NCI-H1048 (cell line): ENCODE results near the gene CEMIP.
"Not testable (repeated sequence)": the region's sequence is repeated elsewhere in the genome, so short reads cannot be mapped to it uniquely, and the experiment has no call there.

Experiments used
- DNase-seq: peaks from one replicate; lab custom pipeline; 2025; lab: John Stamatoyannopoulos, UW

Gene CEMIP

DNA sequence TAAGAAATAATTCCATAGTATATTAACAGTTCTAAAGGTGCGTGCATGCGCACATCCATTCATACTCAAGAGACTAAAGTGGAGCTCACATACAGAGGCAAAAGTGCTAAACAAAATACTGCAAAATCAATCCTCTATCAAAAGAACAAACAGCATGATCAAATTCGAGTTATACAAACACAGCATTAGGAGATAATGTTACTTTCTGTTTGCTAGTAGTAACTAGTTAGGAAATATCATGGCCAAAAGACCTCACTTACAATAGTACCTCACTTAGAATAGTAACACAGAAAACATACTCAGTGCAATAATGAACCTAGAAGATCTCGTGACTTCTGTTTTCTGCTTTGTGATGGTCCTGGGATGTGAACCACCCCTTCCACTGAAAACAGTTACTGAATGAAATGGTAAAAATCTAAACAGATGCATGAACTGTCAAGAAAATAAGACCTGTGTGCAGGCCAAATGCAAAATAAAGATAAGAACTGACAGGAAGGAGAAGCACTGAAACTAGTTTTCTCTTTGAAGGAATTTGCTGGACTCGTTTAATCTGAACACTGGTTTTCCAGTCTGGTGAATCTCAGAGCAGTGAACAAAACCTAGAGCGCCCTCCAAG, 20.9 kb upstream of the CEMIP start:
- DNase-seq, result no peak

DNA sequence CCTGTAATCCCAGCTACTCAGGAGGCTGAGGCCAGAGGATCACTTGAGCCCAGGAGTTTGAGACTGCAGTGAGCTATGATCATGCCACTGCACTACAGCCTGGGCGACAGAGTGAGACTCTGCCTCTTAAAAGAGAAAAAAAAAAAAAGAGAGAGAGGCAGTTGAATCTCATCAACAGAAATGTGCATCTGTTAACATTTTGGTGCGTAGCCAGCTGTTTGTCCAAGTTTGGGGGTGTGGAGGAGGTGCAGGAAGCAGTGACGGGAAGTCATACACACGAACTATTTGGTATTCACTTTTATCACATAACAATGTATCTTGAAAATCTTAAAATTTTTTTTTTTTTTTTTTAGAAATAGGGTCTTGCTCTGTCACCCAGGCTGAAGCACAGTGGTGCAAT, 18.2 kb upstream of the CEMIP start:
- no peak for DNase-seq

DNA sequence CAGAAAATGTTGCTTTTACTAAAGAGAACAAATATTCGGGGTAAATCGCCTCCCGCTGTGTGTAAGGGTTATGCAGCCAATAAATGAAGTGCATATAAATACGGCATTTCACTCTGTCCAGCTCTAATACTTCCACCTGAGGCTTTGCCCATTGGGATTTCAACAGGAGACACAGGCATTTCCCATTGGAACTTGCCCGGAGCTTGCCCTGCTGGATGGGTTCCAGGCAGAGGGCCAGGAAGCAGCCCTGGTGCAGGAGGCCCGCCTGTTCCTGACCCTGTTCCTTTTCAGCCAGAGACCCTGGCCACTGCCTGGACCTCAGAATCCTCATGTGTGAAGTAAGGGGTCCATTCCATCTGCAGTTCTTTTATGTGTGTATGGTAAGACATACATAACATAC, 17.4 kb upstream of the CEMIP start:
- no peak for DNase-seq

DNA sequence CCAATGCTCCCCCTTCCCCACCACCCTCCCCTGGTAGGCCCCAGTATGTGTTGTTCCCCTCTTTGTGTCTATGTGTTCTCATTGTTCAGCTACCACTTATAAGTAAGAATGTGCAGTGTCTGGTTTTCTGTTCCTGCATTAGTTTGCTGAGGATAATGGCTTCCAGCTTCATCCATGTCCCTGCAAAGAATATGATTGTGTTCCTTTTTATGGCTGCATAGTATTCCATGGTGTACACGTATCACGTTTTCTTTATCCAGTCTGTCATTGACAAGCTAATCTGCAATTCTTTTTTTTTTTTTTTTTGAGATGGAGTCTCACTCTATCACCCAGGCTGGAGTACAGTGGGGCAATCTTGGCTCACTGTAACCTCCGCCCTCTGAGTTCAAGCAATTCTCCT, 15.9 kb upstream of the CEMIP start:
- not testable (repeated sequence) for DNase-seq

DNA sequence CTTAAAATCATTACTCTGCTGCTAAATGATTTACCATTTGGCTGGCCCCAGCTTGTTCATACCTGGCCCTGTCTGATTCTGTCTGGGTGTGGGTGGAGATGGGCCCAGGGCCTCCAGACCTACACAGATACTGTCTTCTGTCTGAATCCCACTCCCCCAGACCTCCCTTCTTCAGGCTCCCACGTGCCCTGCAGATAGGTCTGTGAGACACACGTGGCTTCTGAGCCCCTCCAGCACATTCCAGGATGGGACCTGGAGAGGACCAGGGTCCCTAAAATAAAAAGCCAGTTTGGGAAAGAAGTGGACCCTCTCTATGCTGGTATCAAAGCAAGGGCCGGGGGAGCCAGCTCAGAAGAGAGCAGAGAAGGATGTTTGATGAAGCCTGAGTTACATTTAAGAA, 14.6 kb upstream of the CEMIP start:
- DNase-seq, result no peak

DNA sequence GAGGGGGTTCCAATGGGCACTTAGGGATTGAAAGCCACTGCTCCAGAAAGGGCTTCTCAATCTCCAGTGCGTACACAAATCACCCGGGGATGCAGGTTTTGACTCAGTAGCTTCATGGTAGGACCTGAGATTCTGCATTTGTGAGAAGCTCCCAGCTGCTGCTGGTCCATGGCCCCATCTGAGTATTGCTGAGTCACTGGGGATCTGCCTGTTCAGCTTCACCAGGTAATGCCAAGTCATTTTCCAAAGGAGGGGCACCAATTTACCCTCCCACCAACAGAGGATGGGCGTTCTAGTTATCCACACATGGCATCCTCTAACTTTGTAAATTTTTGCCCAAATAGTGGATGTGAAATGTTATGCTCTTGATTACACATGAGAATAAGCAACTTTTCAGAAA, 12.9 kb upstream of the CEMIP start:
- no peak for DNase-seq

DNA sequence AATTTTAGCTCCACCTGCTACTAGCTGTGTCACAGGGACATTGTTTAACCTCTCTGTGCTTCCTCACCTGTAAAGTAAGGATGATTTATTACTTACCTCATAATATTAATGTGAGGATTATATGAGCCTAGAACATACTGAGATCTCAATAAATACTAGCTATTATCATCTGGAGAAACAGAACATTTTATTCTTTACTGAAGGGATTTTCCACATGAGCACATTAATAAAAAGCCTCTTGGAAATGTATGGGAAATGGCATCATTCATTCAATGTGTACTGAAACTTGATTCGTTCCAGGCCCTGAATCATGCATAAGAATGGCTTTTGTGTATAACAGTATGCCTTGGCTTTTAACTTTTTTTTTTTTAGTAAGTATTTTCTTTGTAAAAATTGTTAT, 11.0 kb upstream of the CEMIP start:
- no peak for DNase-seq

DNA sequence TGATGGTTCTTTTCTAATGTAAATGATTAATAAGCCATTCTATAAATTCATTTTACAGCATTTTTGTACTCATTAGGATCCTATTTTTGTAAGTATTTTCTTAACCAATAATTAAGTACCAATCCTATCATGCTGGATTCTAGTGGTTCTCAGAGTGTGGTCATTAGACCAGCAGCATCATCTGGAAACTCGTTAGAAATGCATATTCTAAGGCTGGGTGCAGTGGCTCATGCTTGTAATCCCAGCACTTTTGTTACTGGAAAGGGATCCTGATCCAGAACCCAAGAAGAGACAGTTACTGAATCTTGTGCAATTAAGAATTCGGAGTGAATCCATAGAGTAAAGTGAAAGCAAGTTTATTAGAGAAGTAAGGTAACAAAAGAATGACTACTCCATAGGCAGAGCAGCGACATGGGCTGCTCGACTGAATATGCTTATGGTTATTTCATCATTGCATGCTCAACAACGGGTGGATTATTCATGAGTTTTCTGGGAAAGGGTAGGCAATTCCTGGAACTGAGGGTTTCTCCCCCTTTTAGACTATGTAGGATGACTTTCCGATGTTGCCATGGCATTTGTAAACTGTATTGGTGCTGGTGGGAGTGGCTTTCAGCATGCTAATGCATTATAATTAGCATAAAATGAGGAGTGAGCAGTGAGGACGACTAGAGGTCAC, 9.9 kb upstream of the CEMIP start:
- no peak for DNase-seq

DNA sequence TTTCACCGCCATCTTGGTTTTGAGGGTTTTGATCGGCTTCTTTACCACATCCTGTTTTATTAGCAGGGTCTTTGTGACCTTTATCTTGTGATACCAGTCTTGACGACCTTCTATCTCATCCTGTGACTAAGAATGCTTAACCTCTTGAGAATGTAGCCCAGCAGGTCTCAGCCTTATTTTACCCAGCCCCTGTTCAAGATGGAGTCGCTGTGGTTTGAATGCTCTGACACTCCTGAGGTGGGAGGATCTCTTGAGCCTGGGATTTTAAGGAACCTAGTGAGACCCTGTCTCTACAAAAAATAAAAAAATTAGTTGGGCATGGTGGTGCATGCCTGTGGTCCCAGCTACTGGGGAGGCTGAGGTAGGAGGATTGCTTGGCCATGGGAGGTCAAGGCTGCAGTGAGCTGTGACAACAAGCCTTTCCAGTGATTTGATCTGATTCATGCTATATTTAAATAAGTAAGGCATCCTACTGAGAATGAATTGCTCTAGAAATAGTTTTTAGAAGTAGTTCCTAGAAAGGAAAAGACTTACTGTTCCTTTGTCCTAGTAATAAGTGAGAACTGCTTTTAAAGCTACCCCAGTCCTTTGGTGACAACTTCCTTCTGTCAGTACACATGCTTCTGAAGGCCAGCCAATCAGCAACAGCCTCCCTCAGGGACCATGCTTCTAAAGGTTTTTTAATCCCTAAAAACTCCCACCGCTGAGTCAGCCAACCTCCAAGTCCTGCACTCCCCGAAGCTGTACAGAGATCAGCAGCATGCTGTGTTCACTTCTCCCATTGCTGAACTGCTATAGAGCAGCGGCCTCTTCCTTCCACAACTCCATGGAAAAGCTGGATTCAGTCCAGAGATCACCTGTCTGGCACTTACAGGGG, 9.1 kb upstream of the CEMIP start:
- no peak for DNase-seq

DNA sequence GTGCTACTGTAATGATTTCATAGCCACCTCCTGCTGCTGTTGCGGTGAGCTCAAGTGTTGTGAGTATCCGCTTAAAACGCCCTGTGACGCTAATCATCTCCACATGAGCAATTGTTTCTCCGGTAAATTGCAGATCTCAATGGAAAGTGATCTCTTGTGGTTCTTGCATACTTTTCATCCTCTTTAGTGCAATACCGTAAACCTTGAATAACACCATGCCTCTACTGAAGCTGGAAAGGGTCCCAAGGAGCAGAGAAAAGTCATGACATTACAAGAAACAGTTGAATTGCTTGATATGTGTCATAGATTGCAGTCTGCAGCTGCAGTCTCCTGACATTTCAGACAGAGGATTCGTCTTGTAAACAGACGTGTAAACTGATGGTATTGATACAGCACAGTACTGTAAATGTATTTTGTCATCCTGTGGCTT, 6.0 kb upstream of the CEMIP start:
- DNase-seq, result no peak

DNA sequence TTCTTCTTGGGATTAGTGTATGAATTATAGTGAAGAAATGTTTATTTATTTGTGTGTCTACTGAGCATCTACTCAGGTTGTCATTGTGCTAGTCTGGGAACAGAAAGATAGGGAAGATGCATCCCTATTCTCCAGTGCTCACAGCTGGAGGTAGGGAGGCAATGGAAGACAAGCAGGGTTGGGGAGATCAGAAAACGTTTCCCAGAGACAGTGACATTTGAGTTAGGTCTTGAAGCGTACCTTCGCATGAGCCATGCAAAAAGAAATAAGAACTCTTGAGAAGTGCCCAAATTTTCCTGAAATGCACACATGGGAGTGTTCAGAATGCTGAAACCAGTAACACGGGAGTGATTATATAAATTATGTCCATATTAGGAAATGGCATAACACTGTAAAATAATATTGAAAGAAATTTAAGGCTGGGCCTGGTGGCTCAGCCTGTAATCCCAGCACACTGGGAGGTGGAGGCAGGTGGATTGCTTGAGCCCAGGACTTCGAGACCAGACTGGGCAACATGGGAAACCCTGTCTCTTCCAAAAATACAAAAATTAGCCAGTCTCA, 5.3 kb upstream of the CEMIP start:
- DNase-seq, result no peak

DNA sequence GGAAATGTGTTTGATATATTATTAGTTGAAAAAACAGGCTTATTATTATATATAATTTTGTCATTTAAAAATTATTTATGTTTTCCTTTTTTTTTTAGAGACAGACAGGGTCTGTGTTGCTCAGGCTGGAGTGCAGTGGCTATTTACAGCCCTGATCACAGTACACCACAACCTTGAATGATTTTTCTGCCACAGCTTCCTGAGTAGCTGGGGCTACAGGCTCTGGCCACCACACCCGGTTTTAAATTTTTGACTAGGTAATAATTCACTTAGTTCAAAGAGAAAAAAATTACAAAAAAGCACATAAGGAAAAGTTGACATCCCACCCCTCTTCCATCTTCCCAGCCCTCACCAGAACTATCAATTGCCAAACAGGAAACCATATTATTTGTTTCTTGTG, 4.7 kb upstream of the CEMIP start:
- no peak for DNase-seq

DNA sequence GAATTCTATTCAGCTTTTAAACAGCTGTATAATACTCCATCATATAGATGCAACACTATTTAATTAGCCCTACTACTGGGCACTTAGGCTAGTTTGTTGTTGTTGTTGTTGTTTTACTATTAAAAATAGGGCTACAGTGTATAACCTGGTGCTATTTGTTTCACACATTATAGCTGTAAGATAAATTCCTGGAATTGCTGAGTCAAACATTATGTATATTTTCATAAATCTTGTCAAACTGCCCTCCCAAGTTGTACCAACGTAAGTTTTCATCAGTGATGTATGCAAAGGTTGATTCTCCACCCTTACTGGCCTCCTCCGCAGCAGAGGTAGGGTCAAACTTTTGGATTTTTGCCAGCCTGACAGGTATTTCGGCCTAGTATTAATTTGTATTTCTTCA, 3.8 kb upstream of the CEMIP start:
- DNase-seq, result no peak

DNA sequence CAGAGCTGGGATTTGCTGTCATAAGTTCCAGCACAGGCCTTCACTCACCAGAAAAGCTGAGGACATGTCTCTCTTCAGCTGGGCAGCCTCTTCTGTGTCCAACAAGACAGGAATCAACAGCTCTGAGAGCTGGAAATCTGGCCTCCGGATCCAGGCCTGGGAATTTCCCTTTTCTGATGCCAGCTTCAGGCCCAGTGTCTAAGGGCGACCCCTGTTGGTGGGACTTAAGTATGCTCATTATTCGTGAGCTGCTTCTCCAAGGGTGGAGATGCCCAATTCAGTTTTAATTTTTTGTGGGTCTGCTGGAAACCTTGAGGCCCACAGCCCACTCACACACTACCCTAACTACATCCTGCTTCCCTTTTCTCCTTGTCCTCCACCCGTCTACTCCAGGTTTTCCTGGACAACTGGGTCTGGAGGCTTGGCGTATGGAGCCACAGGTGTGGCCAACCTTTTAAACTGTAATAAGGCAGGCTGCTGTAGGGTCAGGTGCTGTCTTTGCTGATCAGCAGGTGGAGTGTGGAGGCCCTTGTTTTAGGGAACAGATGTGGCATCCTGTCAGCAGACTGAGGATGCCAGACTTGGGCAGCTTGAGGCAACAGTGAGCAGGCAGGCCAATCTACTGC, 2.6 kb upstream of the CEMIP start:
- peak; percentile 12 for DNase-seq

DNA sequence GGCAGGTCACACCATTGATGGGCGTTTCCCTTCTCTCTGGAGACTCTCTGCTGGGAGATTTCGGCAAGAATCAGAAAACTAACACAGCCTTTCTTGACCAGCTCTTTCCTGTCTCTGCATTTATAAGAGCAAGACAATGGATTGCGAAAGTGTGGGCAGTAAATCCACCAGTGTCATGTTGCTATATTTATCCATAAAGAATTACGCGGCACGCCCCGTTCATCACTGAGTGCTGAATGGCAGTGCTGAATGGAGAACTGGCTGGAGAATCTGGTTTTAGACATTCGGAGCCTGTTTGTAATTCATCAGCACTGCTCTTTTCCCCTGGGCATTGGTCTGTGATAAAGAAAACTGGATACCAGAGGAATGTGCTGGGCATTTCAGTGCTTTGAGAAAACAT, 2.0 kb upstream of the CEMIP start:
- DNase-seq, result no peak

DNA sequence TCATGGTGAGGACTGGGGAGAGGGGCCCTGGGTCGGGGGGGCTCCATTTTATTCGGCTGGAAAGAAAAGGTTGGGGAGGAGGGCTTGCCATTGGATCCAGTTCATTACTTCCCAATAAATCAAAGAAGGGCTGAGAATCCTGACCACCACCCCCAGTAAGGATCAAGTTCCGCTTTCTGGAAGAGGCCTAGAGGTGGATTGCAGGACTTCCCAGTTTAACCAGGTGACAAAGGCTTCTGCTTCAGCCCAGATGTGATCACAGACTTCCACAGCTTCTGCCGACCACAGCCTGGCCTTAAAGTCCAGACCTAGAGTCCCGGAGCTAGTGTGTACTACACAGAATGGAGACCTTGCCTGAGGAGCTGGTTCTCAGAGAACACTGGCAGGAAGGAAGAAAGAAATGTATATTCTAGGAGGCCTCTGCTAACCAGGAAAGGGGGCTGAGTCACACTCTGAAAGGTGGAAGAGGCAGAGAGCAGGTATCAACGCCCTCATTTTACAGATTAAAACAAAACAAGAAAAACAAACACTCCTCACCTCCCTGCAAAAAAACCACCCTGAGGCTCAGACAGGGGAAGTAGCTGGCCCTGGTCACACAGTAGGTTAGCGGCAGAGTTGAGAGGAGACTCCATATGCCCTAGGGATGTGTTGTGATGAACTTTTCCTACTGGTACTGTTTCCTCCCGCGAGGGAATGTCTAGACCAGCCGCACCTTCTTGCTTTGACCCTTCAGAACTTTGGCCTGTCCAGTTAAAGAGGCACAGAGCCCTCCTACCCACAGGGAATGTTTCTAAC, 1.1 kb upstream of the CEMIP start:
- DNase-seq, result no peak

DNA sequence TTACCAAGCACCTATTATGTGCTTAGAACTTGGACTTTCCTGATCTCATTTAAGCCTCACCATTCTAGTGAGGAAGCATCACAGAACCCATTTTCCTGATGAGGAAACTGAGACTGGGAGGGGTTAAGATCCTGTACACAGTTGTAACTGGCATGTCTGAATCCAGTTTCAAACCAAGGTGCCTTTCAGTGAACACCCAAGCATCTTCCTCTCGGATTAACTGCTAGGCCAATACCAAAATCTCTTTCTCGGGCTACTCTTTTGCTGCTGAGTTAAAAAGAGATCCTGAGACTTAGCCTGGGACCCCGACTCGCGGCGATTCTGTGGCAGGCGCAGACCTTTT, 578 bp upstream of the CEMIP start:
- no peak for DNase-seq

DNA sequence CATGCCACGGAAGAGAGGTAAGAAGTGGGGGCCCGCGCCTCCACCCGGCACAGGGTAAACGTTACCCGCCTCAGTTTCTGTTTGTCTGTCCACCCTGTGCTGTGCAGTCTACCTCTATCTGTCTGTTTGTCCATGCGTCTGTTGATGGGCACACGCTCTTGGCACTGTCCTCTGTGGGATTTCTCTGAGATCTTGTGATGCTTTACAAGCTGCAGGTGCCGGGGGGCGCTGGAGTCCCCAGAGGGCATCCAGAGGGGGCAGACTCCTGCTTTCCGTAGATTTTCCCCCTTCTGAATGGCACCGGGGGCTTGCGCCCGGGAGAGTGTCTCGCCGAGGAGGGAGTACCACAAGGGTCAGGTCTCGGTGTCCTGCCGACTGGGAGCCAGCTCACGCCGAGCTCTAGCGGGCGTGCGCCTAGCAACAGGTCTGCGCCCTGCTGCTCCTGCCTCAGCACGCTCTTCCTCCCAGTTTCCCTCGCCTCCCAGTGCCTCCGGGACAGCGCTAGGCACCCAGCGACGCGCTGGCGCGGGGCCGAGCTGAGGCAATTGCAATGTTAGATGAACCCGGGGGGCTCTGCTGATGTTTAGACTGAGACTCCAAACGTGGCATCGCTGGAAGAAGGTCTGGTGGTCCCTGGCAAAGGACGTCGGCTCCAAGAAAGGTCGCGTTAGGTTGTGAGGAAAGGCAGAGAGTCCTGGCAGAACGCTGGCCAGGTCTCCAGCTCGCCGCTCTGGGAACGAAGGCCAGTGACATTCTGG, 667 bp downstream of the CEMIP start:
- DNase-seq, result no peak

DNA sequence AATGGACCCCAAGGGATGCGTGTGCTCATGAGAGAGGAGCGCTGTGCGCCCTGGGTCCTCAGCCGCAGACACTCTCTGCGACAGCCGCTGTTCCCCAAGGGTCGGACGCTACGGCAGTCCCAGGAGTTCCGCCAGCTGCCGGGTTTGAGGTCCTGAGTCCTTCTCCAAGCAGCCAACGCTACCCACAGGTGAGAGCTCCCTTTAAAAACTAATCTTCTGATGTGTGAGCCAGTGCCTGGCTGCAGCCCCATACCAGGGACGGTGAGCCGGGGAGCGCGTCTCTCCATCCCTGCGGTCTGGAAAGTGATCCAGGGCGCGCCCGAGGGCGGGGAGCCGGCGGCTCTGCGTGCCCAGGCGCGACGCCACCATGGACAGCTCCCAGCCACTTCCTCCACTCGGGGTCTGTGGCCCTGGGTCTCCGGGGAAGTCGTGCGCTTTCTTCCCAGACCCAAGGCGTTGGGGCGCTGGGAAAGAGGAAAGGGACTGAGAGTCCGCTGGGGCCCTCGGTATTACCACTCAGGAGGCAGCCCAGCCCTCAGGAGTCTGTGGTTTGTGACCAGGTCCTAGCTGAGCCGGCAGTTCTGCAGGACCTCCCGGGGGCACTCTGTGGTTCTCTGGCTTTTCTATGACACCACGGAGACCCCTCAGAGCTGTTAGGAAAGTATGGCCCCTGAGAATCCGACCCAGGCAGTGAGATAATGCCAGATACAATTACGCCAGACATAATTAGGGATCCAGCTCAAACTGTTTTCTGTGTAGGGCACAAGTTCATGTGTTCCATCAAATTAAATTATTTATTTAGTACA, 1.4 kb downstream of the CEMIP start:
- DNase-seq, result no peak

DNA sequence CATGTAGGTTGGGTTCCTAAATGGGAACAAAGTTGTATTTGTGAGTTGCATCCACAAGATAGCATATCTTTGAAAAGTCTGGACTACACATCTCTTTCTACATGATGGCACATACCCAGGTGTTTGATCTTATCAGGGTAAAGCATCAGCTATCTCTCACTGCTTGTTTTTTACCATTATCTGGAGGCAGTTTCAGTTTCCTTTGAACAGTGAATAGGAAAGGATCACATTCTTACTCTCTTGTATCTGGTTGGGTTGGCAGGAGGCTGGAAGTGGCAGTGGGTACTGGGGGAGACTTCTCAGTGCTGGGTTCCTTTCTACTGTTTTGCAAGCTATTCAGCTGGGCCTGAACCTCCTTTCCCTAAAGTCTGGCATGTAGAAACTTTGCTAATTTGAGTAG, 4.1 kb downstream of the CEMIP start:
- no peak for DNase-seq
